Right atrium auricular region (tissue), 2 donors: ENCODE data around the gene NUP37. TPM values are rescaled to one million over a fixed set of nuclear protein-coding genes. Genes with fewer than 3 reads are reported as not detected.

ENCODE experiments used
- DNase-seq: peaks from one replicate; pipeline ENCODE4 v3.0.0-alpha.2; 2019; ENCODE audit warnings: low spot score
- H3K27ac ChIP-seq, 2 donors: fragments of 200-600 bp; sonication (generic); 1 replicate in 1 of 2; 2 replicates in 1 of 2; pipeline ENCODE4 v1.5.1; 2016 to 2019
- H3K27me3 ChIP-seq, 2 donors: fragments of 200-600 bp; sonication (generic); one replicate each; pipeline versions ENCODE4 v1.5.1 to v1.6.0; 2017 to 2019
- H3K36me3 ChIP-seq: fragments of 200-600 bp; sonication (generic); one replicate; pipeline ENCODE4 v1.5.1; 2016
- H3K4me1 ChIP-seq, 2 donors: fragments of 200-600 bp; sonication (generic); one replicate each; pipeline versions ENCODE4 v1.5.1 to v1.6.0; 2017 to 2019
- H3K4me3 ChIP-seq, 2 donors: fragments of 200-600 bp; sonication (generic); 1 replicate in 1 of 2; 2 replicates in 1 of 2; pipeline ENCODE4 v1.5.1; 2017 to 2019; ENCODE audit warnings: mild to moderate bottlenecking in 1 of 2, moderate library complexity in 1 of 2
- H3K9me3 ChIP-seq, 2 donors: fragments of 200-600 bp; sonication (generic); one replicate each; pipeline ENCODE4 v1.5.1; 2019
- total RNA-seq, 2 donors: library from RNA; depleted of rRNA; stranded (reverse); fragments of >200 nt; gene quantifications; one replicate each; pipeline ENCODE4 v1.1.0, GENCODE V29; 2016
- TF ChIP-seq, protein P1 (sequence below), 2 donors: fragments of 200-600 bp; sonication (generic); IDR thresholded peaks; one replicate each; pipeline ENCODE4 v1.5.1; 2019; ENCODE audit warnings: antibody characterized with exemption in 2 of 2

NUP37 gene
- total RNA-seq, 2 donors from 2014 or later, result 8.1 to 15.4 TPM

GRCh38 chr12:102062419-102062806 lies 57.5 kb downstream of the NUP37 start:
- H3K4me1 ChIP-seq, result peaks cover 0 to 4% of the 10 kb centered on the region in 2 donors
- TF ChIP-seq, protein P1, sequence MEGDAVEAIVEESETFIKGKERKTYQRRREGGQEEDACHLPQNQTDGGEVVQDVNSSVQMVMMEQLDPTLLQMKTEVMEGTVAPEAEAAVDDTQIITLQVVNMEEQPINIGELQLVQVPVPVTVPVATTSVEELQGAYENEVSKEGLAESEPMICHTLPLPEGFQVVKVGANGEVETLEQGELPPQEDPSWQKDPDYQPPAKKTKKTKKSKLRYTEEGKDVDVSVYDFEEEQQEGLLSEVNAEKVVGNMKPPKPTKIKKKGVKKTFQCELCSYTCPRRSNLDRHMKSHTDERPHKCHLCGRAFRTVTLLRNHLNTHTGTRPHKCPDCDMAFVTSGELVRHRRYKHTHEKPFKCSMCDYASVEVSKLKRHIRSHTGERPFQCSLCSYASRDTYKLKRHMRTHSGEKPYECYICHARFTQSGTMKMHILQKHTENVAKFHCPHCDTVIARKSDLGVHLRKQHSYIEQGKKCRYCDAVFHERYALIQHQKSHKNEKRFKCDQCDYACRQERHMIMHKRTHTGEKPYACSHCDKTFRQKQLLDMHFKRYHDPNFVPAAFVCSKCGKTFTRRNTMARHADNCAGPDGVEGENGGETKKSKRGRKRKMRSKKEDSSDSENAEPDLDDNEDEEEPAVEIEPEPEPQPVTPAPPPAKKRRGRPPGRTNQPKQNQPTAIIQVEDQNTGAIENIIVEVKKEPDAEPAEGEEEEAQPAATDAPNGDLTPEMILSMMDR (IDR thresholded peaks at IDR 0.05), result no peak

DNA sequence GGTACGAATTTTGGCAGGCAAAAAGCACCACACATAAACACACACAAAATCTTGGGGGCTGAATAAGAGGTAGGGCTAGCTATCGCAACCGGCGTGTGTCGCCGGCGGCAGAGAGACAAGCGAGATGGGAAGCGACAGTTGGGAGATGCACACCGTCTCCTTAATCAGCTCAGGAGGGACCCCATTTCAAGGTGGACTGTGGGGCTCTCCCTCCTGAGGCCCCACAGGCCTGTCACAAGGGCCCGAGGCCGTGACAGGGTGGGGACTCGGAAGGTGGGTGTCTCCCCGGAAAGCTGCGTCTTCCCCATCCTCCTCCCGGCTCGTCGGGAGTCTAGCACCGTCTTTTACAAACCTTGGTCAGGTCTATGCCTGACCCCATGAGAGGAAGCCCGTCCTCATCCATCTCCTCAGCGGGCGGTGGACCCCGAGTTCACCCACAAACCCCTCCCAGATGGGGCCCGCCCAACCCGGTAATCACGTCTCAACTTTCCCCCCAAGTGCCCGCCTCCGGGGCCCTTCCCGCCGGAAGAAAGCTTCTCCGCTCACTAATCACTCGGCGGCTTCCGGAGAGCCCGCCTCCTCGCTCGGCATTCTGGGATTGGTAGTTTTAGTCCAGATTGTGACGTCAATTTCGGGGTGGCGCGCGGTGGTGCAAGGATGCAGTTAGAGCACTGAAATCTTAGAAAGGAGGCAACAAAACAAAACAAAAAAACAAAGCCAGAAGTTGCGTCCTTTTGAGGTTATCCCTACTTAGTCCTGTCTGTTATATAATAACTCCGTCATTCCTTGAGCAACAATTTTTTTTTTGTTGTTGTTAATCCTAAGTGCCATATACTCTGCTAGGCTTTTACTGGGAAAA lies 58.1 kb downstream of the NUP37 start, which contains the start of gene WASHC3:
TSS of gene WASHC3 (minus strand) at position 432 of the 859 bp plus-strand sequence. CDS start at position 403, 29 bp downstream.
- no peaks in the 10 kb centered on the region for H3K9me3 ChIP-seq
- DNase-seq, result peak; percentile 98
- peak within 1 kb of the TSS; percentile 76 to 87 for H3K27ac ChIP-seq
- H3K36me3 ChIP-seq, result no peaks in the 10 kb centered on the region
- H3K4me3 ChIP-seq, result peak within 1 kb of the TSS; percentile 57 to 77
- TF ChIP-seq, protein P1 (IDR thresholded peaks at IDR 0.05), result no peak
- peaks cover 0 to 4% of the 10 kb centered on the region in 2 donors for H3K4me1 ChIP-seq
- H3K27me3 ChIP-seq, result no peaks in the 10 kb centered on the region

More at GRCh38 chr12:102062419-102062806, 57.5 kb downstream of the NUP37 start:
- Histone ChIP-seq H3K27me3 (no peaks in the 10 kb centered on the region), H3K4me3 (peak overlapping the region; percentile 57 to 77), H3K27ac (no peak overlapping the region), H3K36me3 (no peaks in the 10 kb centered on the region), H3K9me3 (no peaks in the 10 kb centered on the region)
- DNase-seq, result no peak

GRCh38 chr12:102061096-102061559 lies 58.8 kb downstream of the NUP37 start:
- TF ChIP-seq, protein P1 (IDR thresholded peaks at IDR 0.05), result no peak
- DNase-seq, result no peak

DNA sequence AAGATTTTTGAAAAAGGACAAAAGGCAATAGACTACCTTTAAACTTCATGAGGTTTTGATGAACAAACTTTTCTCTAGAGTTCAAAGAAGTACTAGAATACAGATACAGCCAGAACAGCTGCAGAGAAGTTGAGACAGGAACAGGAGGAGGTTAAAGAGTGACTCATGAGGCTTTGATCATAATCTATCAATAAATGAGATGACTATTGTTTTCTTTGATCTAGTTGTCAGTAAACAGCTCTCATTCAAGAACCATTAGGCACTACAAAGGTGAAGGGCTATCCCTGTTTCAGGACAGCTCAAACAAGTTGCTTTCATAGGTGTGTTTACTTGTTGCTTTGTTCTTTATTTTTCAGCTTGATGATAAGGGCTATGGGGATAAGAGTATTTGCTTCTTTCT lies 60.6 kb downstream of the NUP37 start:
- peaks cover 4% of the 10 kb centered on the region for H3K36me3 ChIP-seq
- no peak overlapping the region for H3K4me3 ChIP-seq
- TF ChIP-seq, protein P1 (IDR thresholded peaks at IDR 0.05), result no peak
- H3K9me3 ChIP-seq, result no peaks in the 10 kb centered on the region
- H3K4me1 ChIP-seq, result peaks cover 0 to 4% of the 10 kb centered on the region in 2 donors
- H3K27me3 ChIP-seq, result no peaks in the 10 kb centered on the region
- no peak for DNase-seq
- no peak overlapping the region for H3K27ac ChIP-seq

More at GRCh38 chr12:102061096-102061559, 58.8 kb downstream of the NUP37 start:
- Histone ChIP-seq H3K4me1 (peaks cover 0 to 4% of the 10 kb centered on the region in 2 donors), H3K9me3 (no peaks in the 10 kb centered on the region), H3K4me3 (peak overlapping the region; percentile 57 to 77), H3K27ac (peak overlapping the region; percentile 76 to 87), H3K36me3 (no peaks in the 10 kb centered on the region), H3K27me3 (no peaks in the 10 kb centered on the region)

GRCh38 chr12:102054345-102054744 lies 65.6 kb downstream of the NUP37 start:
- H3K4me1 ChIP-seq, result no peaks in the 10 kb centered on the region
- H3K27me3 ChIP-seq, result no peaks in the 10 kb centered on the region
- H3K9me3 ChIP-seq, result no peaks in the 10 kb centered on the region
- H3K4me3 ChIP-seq, result no peak overlapping the region
- no peak for DNase-seq
- H3K27ac ChIP-seq, result no peak overlapping the region
- peaks cover 14% of the 10 kb centered on the region for H3K36me3 ChIP-seq
- TF ChIP-seq, protein P1 (IDR thresholded peaks at IDR 0.05), result no peak
